Loucy (cell line): ENCODE results near the gene ADARB2.

Source experiments
- H2AFZ ChIP-seq: fragments of 200-600 bp; sonication (generic); 2 replicates; pipeline ENCODE4 v1.6.0; 2016; ENCODE audit warnings: antibody characterized with exemption, mild to moderate bottlenecking, low read length, moderate library complexity
- H3F3A ChIP-seq: fragments of 200-600 bp; 2 replicates; pipeline ENCODE4 v1.6.0; 2016; ENCODE audit warnings: antibody characterized with exemption, low read depth, mild to moderate bottlenecking
- H3K27me3 ChIP-seq: fragments of 200-600 bp; sonication (generic); 2 replicates; pipeline ENCODE4 v1.6.1; 2014; ENCODE audit warnings: low read length, mild to moderate bottlenecking; ENCODE audit not compliant: insufficient read depth, poor library complexity, severe bottlenecking
- H3K36me3 ChIP-seq: fragments of 200-600 bp; sonication (generic); 2 replicates; pipeline ENCODE4 v1.6.1; 2016; ENCODE audit warnings: low read length; ENCODE audit not compliant: insufficient read depth
- H3K4me1 ChIP-seq: fragments of 200-600 bp; sonication (generic); 2 replicates; pipeline ENCODE4 v1.5.1; 2014; ENCODE audit warnings: low read length, mild to moderate bottlenecking; ENCODE audit not compliant: insufficient read depth, poor library complexity, severe bottlenecking
- H3K4me2 ChIP-seq: fragments of 200-600 bp; sonication (generic); 2 replicates; pipeline ENCODE4 v1.6.0; 2014; ENCODE audit warnings: antibody characterized with exemption, low read length, low read depth, mild to moderate bottlenecking; ENCODE audit not compliant: poor library complexity, severe bottlenecking
- H3K4me3 ChIP-seq: fragments of 200-600 bp; sonication (generic); 2 replicates; pipeline ENCODE4 v1.5.1; 2014; ENCODE audit warnings: low read length, mild to moderate bottlenecking, mixed read lengths; ENCODE audit not compliant: poor library complexity, severe bottlenecking
- H3K79me2 ChIP-seq: fragments of 200-600 bp; sonication (generic); 2 replicates; pipeline ENCODE4 v1.6.1; 2014; ENCODE audit warnings: low read length; ENCODE audit not compliant: insufficient read depth
- H3K9ac ChIP-seq: fragments of 200-600 bp; sonication (generic); 2 replicates; pipeline ENCODE4 v1.6.0; 2014; ENCODE audit warnings: mild to moderate bottlenecking, low read depth, low read length, moderate library complexity; ENCODE audit not compliant: poor library complexity, severe bottlenecking
- H3K9me2 ChIP-seq: fragments of 200-600 bp; sonication (generic); replicated peaks from 2 replicates; pipeline ENCODE4 v1.6.1; 2016; ENCODE audit warnings: low read depth, low read length, mixed read lengths
- H3K9me3 ChIP-seq: fragments of 200-600 bp; sonication (generic); 2 replicates; pipeline ENCODE4 v1.6.1; 2014; ENCODE audit warnings: mild to moderate bottlenecking, antibody characterized with exemption, low read length, low read depth; ENCODE audit not compliant: insufficient read depth
- H4K20me1 ChIP-seq: fragments of 200-600 bp; sonication (generic); 2 replicates; pipeline ENCODE4 v1.6.0; 2014; ENCODE audit warnings: antibody characterized with exemption, low read length, mild to moderate bottlenecking; ENCODE audit not compliant: insufficient read depth, poor library complexity, severe bottlenecking
- EZH2phosphoT487 ChIP-seq: fragments of 200-600 bp; IDR thresholded peaks from 2 replicates; pipeline ENCODE4 v1.6.1; 2018; ENCODE audit warnings: antibody characterized with exemption, mild to moderate bottlenecking, moderate library complexity, borderline replicate concordance
- TF ChIP-seq, protein P1 (sequence below): fragments of 200-600 bp; sonication (generic); conservative IDR thresholded peaks from 2 replicates; pipeline ENCODE4 v1.5.1; 2014; ENCODE audit warnings: mild to moderate bottlenecking, antibody characterized with exemption, low read length

Gene ADARB2

GRCh38 chr10:1183033-1183396 lies 554.3 kb downstream of the ADARB2 start:
- H3K9me3 ChIP-seq = no peaks in the 10 kb centered on the region
- no peaks in the 10 kb centered on the region for H3K36me3 ChIP-seq
- no peaks in the 10 kb centered on the region for H3K27me3 ChIP-seq
- H3K4me1 ChIP-seq = no peaks in the 10 kb centered on the region
- no peaks in the 10 kb centered on the region for H3F3A ChIP-seq
- no peaks in the 10 kb centered on the region for H3K79me2 ChIP-seq
- no peak overlapping the region for H3K9ac ChIP-seq
- no peaks in the 10 kb centered on the region for H4K20me1 ChIP-seq
- H3K4me3 ChIP-seq = no peak overlapping the region
- no peak overlapping the region for H2AFZ ChIP-seq
- no peaks in the 10 kb centered on the region for H3K9me2 ChIP-seq
- no peak overlapping the region for H3K4me2 ChIP-seq
- TF ChIP-seq, protein P1, sequence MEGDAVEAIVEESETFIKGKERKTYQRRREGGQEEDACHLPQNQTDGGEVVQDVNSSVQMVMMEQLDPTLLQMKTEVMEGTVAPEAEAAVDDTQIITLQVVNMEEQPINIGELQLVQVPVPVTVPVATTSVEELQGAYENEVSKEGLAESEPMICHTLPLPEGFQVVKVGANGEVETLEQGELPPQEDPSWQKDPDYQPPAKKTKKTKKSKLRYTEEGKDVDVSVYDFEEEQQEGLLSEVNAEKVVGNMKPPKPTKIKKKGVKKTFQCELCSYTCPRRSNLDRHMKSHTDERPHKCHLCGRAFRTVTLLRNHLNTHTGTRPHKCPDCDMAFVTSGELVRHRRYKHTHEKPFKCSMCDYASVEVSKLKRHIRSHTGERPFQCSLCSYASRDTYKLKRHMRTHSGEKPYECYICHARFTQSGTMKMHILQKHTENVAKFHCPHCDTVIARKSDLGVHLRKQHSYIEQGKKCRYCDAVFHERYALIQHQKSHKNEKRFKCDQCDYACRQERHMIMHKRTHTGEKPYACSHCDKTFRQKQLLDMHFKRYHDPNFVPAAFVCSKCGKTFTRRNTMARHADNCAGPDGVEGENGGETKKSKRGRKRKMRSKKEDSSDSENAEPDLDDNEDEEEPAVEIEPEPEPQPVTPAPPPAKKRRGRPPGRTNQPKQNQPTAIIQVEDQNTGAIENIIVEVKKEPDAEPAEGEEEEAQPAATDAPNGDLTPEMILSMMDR = no peak
- TF ChIP-seq EZH2phosphoT487 = no peak

DNA sequence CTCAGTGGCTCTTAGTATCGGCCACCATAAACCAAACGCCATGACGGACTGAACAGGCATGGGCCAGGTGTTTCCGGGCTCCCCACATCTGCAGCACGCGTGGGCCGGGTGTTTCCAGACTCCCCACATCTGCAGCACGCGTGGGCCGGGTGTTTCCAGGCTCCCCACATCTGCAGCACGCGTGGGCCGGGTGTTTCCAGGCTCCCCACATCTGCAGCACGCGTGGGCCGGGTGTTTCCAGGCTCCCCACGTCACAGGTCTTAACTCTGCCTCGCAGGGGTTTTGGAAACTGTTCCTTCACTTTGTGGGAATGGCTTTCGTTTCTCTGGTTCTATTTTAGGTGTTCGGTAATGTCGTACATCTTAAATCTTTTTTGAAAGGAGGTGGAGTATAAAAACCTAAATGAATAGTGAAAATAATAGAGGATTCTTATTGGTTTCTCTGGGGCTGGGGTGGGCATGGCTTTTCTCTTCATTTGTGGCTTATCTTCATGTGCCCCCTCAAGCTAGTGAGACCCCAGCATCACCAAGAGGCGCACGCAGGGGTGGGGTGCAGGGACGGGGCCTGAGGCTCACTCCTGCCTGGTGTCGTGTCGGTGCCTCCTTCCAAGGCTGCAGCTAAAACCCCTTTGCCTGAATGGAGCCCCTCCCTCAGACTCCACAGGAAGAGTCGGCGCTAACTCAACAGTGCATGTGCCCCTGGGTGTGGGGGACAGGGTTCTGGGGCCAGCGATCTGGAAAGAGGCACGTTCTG lies 554.9 kb downstream of the ADARB2 start:
- H3K27me3 ChIP-seq = no peaks in the 10 kb centered on the region
- H3K4me1 ChIP-seq = no peaks in the 10 kb centered on the region
- H3K4me3 ChIP-seq = no peak overlapping the region
- TF ChIP-seq EZH2phosphoT487 = no peak
- TF ChIP-seq, protein P1 = no peak
- no peaks in the 10 kb centered on the region for H3K36me3 ChIP-seq
- no peak overlapping the region for H2AFZ ChIP-seq
- H3F3A ChIP-seq = no peaks in the 10 kb centered on the region
- no peaks in the 10 kb centered on the region for H3K9me2 ChIP-seq
- no peaks in the 10 kb centered on the region for H4K20me1 ChIP-seq
- H3K79me2 ChIP-seq = no peaks in the 10 kb centered on the region
- H3K9me3 ChIP-seq = no peaks in the 10 kb centered on the region
- no peak overlapping the region for H3K4me2 ChIP-seq
- no peak overlapping the region for H3K9ac ChIP-seq

DNA sequence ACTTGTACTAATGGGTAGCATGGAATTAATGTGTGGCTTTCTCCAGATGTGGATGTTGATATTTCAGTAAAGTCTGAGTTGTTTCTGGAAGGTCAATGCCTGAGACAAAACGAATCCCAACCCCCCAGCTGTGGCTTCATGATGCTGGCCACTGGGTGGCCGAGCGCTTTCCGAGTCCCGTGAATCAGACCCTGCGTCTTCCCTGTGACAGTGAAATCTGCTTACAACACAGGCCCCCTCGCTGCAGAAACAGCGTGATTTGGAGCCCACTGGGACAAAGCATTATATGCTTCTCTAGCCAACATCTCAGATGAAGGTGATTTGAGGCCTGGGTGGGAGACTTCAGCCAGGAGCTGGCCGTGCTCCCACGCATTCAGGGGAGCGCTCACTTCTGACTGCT lies 556.5 kb downstream of the ADARB2 start:
- Histone ChIP-seq H2AFZ (no peak overlapping the region), H3K9me3 (no peaks in the 10 kb centered on the region), H3K36me3 (no peaks in the 10 kb centered on the region), H3K27me3 (no peaks in the 10 kb centered on the region), H3K79me2 (no peaks in the 10 kb centered on the region), H3K4me3 (no peak overlapping the region), H3K4me1 (no peaks in the 10 kb centered on the region), H3K4me2 (no peak overlapping the region), H3K9ac (no peak overlapping the region), H3K9me2 (no peaks in the 10 kb centered on the region), H4K20me1 (no peaks in the 10 kb centered on the region), H3F3A (no peaks in the 10 kb centered on the region)
- TF ChIP-seq EZH2phosphoT487 = no peak
- TF ChIP-seq, protein P1 = 0 out of 2 replicates have a peak, but pooled peaks have one; percentile 8
